NOMO-1 (cell line): Measurements from ENCODE around the gene YPEL2.

ENCODE experiments used
- DNase-seq, 2 experiments: peaks; one replicate each; lab custom pipeline; 2025; ENCODE audit not compliant: unreplicated experiment in 2 of 2; lab: John Stamatoyannopoulos, UW

The YPEL2 gene

DNA sequence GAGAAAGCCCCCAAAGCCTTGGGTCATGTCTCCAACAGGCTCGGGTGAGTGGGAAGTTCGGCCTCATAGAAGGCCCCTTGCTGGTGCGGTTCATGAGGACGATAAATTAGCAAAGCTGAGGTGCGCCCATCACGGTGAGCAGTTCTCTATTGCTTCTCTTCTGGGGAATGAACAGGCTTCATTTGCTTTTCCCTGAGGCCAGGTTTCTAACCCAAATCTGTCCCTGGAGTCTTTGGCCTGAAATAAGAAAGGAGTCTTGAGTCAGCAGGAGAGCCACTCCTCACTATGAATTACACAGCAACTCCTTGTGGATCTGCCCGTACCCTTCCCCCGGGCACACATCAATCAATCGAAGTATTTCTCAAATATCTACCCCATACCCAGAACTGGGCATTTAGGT is 94.6 kb downstream of the YPEL2 start:
- DNase-seq, result no peak

GRCh38 chr17:59427425-59427921 is 96.0 kb downstream of the YPEL2 start:
- no peak for DNase-seq

DNA sequence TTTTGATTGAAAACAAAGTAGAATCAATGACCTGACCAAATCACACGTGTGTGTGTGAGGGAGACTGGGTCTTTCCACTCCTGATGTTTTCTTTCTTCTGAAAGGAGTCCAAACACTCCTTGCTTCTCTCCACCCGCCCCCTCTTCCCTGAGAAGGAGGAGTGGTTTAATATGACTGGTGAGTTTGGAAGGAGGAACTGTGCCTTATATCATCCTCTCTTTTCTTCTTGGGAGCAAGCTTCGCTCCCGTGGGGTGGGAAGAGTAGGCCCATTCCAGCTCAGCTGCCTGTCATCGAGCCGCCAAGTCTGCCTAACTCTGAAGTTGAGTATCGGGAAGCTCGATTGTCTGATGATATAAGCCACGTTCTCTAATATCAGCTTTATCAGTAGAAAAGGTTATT is 96.5 kb downstream of the YPEL2 start:
- DNase-seq, result no peak

GRCh38 chr17:59428916-59429485 is 97.5 kb downstream of the YPEL2 start:
- DNase-seq, result no peak

GRCh38 chr17:59431601-59432000 is 100.1 kb downstream of the YPEL2 start:
- DNase-seq, result no peak

- no peak for DNase-seq
Observed at GRCh38 chr17:59432657-59433056, 101.2 kb downstream of the YPEL2 start.

- peak; percentile 15 to 78 for DNase-seq
Observed at GRCh38 chr17:59433586-59433985, 102.1 kb downstream of the YPEL2 start.

DNA sequence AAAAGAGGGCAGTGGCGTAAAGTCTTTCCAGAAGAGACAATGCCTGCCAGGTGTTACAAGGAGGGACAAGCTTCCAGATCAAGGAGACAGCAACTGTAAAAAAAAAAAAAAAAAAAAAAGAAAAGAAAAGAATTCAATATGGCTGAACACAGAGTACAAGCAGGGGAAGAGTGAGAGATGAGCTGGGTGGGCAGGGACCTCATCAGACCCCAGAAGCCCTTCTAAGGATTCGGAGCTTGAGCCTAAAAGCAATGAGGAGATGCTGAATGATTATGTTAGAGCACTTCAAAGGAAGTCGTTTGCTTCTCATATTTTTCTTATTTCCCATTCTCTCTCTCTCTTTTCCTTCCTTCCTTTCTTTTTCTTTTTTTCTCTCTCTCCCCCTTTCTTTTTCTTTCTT is 103.0 kb downstream of the YPEL2 start:
- DNase-seq, result no peak

DNA sequence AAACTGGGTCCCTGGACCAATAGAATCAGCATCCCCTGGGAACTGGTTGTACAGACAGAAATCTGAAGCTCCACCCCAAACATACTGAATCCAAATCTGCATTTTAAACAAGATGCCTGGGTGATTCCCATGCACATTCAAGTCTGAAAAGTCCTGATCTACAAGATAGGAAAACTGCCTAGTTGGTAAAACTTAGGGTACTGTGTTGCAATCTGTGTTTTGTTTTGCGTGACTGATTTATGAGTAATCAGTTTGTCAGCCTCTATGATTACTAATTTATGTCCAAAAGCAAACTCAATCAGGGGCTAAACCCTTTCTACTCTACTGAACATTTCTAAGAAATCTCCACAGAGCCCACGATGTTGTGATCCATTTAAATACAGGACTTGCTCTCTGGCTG is 103.8 kb downstream of the YPEL2 start:
- DNase-seq, result no peak

- DNase-seq, result no peak
Observed at GRCh38 chr17:59436900-59437299, 105.4 kb downstream of the YPEL2 start.

DNA sequence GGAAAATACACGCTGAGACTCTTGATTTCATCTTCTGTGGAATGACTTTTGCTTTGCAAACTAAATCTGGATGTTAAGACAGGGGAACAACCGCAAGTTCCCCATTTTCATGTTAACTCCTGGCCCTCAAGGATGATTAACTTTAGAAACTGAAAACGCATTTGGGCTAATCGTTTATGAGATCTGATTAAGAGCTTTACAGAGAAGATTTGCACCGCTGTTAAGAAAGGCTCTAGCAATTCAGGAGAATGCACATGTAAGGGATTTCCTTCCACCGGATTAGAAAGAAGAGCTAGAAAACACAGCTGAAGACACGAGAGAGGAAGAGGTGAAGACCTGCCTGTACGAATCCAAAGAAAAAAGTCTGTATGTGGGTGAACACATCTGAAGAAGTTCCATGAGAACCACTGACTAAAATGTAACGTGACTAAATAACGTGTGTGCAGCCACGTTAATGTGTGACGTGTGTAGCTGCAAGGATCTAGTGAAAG is 106.4 kb downstream of the YPEL2 start:
- DNase-seq, result peak; percentile 81 to 91

DNA sequence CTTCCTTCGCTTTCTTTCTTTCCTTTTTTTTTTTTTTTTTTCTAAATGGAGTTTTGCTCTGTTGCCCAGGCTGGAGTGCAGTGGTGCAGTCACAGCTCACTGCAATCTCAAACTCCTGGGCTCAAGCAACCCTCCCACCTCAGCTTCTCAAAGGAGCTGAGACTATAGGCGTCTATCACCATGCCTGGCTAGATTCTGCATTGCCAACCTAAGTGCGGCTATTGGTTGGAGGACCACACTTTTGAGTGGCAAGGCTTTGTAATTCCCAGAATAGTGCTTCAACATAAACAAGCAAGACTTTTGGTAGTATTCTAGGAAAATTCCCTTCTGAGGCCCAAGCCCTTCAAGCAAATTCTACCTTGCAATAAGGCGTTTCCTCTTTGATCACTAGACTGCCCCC is 107.8 kb downstream of the YPEL2 start:
- no peak for DNase-seq

GRCh38 chr17:59439741-59440211 is 108.3 kb downstream of the YPEL2 start:
- DNase-seq, result no peak

- peak; percentile 66 to 75 for DNase-seq
Observed at GRCh38 chr17:59440757-59441463, 109.5 kb downstream of the YPEL2 start.

GRCh38 chr17:59441464-59442096 is 110.1 kb downstream of the YPEL2 start:
- DNase-seq, result no peak

GRCh38 chr17:59443106-59443505 is 111.7 kb downstream of the YPEL2 start:
- DNase-seq, result no peak
